CD4-positive, CD25-positive, alpha-beta regulatory T cell (primary cell): ENCODE measurements around the gene AHI1. TPM values are rescaled to one million over a fixed set of nuclear protein-coding genes. Genes with fewer than 3 reads are reported as not detected.
A peak's percentile ranks its signal among the peaks of the same experiment; 100 is the strongest.

Experiments used
- ATAC-seq, 2 donors: fragments of 150-1000 bp; cut with Tn5 transposase; one replicate each; pipeline ENCODE4 v1.10.0; 2021; ENCODE audit warnings: low read depth in 2 of 2, moderate number of reproducible peaks in 2 of 2, moderate library complexity in 1 of 2
- DNase-seq, 3 donors: peaks; one replicate each; pipeline versions ENCODE4 v3.0.0 to v3.0.0-alpha.2; 2012 to 2022; ENCODE audit warnings: mixed read lengths in 1 of 3
- H3K27ac ChIP-seq: one replicate; pipeline ENCODE4 v1.7.0; 2013; ENCODE audit warnings: mild to moderate bottlenecking, low read length; ENCODE audit not compliant: insufficient read depth, poor library complexity, severe bottlenecking
- H3K27me3 ChIP-seq: one replicate; pipeline ENCODE4 v1.7.0; 2013; ENCODE audit warnings: low read length; ENCODE audit not compliant: control insufficient read depth, insufficient read depth
- H3K36me3 ChIP-seq: one replicate; pipeline ENCODE4 v1.7.0; 2013; ENCODE audit warnings: mild to moderate bottlenecking, low read length, moderate library complexity; ENCODE audit not compliant: control insufficient read depth, insufficient read depth
- H3K4me1 ChIP-seq: 2 replicates; pipeline ENCODE4 v1.7.0; 2013; ENCODE audit warnings: mild to moderate bottlenecking, low read length; ENCODE audit not compliant: insufficient read depth, control insufficient read depth, poor library complexity, severe bottlenecking
- H3K4me3 ChIP-seq: one replicate; pipeline ENCODE4 v1.7.0; 2013; ENCODE audit warnings: low read depth, mild to moderate bottlenecking, low read length, moderate library complexity
- H3K9me3 ChIP-seq, 2 experiments: 1 replicate in 1 of 2; 2 replicates in 1 of 2; pipeline ENCODE4 v1.7.0; 2013; ENCODE audit warnings: low read length in 2 of 2, mild to moderate bottlenecking in 1 of 2, moderate library complexity in 1 of 2; ENCODE audit not compliant: control insufficient read depth in 2 of 2
- H3K27ac Mint-ChIP-seq, 3 donors: one replicate each; pipeline ENCODE4 v1.8.0; 2020 to 2022; ENCODE audit warnings: mild to moderate bottlenecking in 3 of 3, mixed read lengths in 3 of 3, moderate library complexity in 2 of 3
- H3K27me3 Mint-ChIP-seq: one replicate; pipeline ENCODE4 v1.8.0; 2022; ENCODE audit warnings: mild to moderate bottlenecking, mixed read lengths
- H3K36me3 Mint-ChIP-seq: one replicate; pipeline ENCODE4 v1.8.0; 2020; ENCODE audit warnings: mixed read lengths
- H3K4me1 Mint-ChIP-seq, 4 donors: one replicate each; pipeline ENCODE4 v1.8.0; 2020 to 2022; ENCODE audit warnings: mixed read lengths in 4 of 4, mild to moderate bottlenecking in 1 of 4
- H3K4me3 Mint-ChIP-seq, 4 donors: one replicate each; pipeline ENCODE4 v1.8.0; 2020 to 2022; ENCODE audit warnings: mild to moderate bottlenecking in 4 of 4, mixed read lengths in 4 of 4, moderate library complexity in 3 of 4
- H3K9me3 Mint-ChIP-seq, 7 donors: one replicate each; pipeline ENCODE4 v1.8.0; 2020 to 2022; ENCODE audit warnings: mixed read lengths in 7 of 7, mild to moderate bottlenecking in 3 of 7, moderate library complexity in 2 of 7
- polyA plus RNA-seq, 4 donors: library from polyadenylated mRNA; unstranded; fragments of 300-500 nt; fragmentation: Illumina TruSeq; gene quantifications; one replicate each; pipeline ENCODE4 v1.2.3, GENCODE V29; 2021
- total RNA-seq: library from RNA; stranded (reverse); gene quantifications from one replicate; pipeline ENCODE4 v1.2.3, GENCODE V29; 2022

AHI1 gene
- total and polyA plus RNA-seq, 5 donors from 2014 or later, result 1.3 to 12.9 (median 2.2) TPM

GRCh38 chr6:135418040-135418760, 79.3 kb downstream of the AHI1 start:
- Mint-ChIP-seq H3K36me3 (peaks cover 4% of the 10 kb centered on the region), H3K4me1 (peaks cover 0 to 4% (median 0%) of the 10 kb centered on the region in 4 donors), H3K9me3 (no peaks in the 10 kb centered on the region), H3K27ac (no peak overlapping the region), H3K27me3 (no peaks in the 10 kb centered on the region), H3K4me3 (no peak overlapping the region)
- no peaks in the 10 kb centered on the region for H3K27me3 ChIP-seq
- no peak for DNase-seq
- no peaks in the 10 kb centered on the region for H3K36me3 ChIP-seq
- no peak for ATAC-seq
- no peaks in the 10 kb centered on the region for H3K4me1 ChIP-seq
- H3K9me3 ChIP-seq, result no peaks in the 10 kb centered on the region
- H3K4me3 ChIP-seq, result no peak overlapping the region
- no peak overlapping the region for H3K27ac ChIP-seq

- H3K27ac ChIP-seq, result no peak overlapping the region
- H3K27me3 ChIP-seq, result no peaks in the 10 kb centered on the region
- no peak overlapping the region for H3K4me3 ChIP-seq
- no peaks in the 10 kb centered on the region for H3K4me1 ChIP-seq
- H3K36me3 ChIP-seq, result no peaks in the 10 kb centered on the region
- ATAC-seq (no peak), DNase-seq (no peak)
- Mint-ChIP-seq H3K36me3 (peaks cover 4% of the 10 kb centered on the region), H3K27me3 (no peaks in the 10 kb centered on the region), H3K4me1 (peaks cover 0 to 4% (median 0%) of the 10 kb centered on the region in 4 donors), H3K27ac (no peak overlapping the region), H3K4me3 (no peak overlapping the region), H3K9me3 (no peaks in the 10 kb centered on the region)
- H3K9me3 ChIP-seq, result no peaks in the 10 kb centered on the region
These were observed 84.8 kb downstream of the AHI1 start for GRCh38 chr6:135412761-135413160.

- Mint-ChIP-seq H3K4me3 (no peak overlapping the region), H3K4me1 (peaks cover 0 to 4% (median 0%) of the 10 kb centered on the region in 4 donors), H3K36me3 (peaks cover 4% of the 10 kb centered on the region), H3K9me3 (no peaks in the 10 kb centered on the region), H3K27me3 (no peaks in the 10 kb centered on the region), H3K27ac (no peak overlapping the region)
- H3K4me3 ChIP-seq, result no peak overlapping the region
- no peaks in the 10 kb centered on the region for H3K36me3 ChIP-seq
- H3K9me3 ChIP-seq, result no peaks in the 10 kb centered on the region
- DNase-seq, result no peak
- no peak overlapping the region for H3K27ac ChIP-seq
- no peaks in the 10 kb centered on the region for H3K4me1 ChIP-seq
- H3K27me3 ChIP-seq, result no peaks in the 10 kb centered on the region
- ATAC-seq, result no peak
These were observed 85.7 kb downstream of the AHI1 start for GRCh38 chr6:135411849-135412248.

GRCh38 chr6:135411339-135411738, 86.2 kb downstream of the AHI1 start:
- ATAC-seq (no peak), DNase-seq (peak in 1 of 3 donors; percentile 7)
- H3K4me1 ChIP-seq, result no peaks in the 10 kb centered on the region
- H3K4me1 Mint-ChIP-seq, result peaks cover 0 to 4% (median 0%) of the 10 kb centered on the region in 4 donors
- H3K9me3 ChIP-seq, result no peaks in the 10 kb centered on the region
- H3K27ac Mint-ChIP-seq, result no peak overlapping the region
- peaks cover 4% of the 10 kb centered on the region for H3K36me3 Mint-ChIP-seq
- no peaks in the 10 kb centered on the region for H3K36me3 ChIP-seq
- H3K4me3 ChIP-seq, result no peak overlapping the region
- no peaks in the 10 kb centered on the region for H3K9me3 Mint-ChIP-seq
- no peak overlapping the region for H3K4me3 Mint-ChIP-seq
- no peaks in the 10 kb centered on the region for H3K27me3 ChIP-seq
- no peak overlapping the region for H3K27ac ChIP-seq
- no peaks in the 10 kb centered on the region for H3K27me3 Mint-ChIP-seq

GRCh38 chr6:135410856-135411255, 86.7 kb downstream of the AHI1 start:
- H3K36me3 ChIP-seq, result no peaks in the 10 kb centered on the region
- DNase-seq (no peak), ATAC-seq (no peak)
- H3K4me1 Mint-ChIP-seq, result peaks cover 0 to 4% (median 0%) of the 10 kb centered on the region in 4 donors
- H3K4me3 Mint-ChIP-seq, result no peak overlapping the region
- H3K27ac ChIP-seq, result no peak overlapping the region
- H3K4me1 ChIP-seq, result no peaks in the 10 kb centered on the region
- H3K27me3 Mint-ChIP-seq, result no peaks in the 10 kb centered on the region
- no peak overlapping the region for H3K27ac Mint-ChIP-seq
- no peak overlapping the region for H3K4me3 ChIP-seq
- peaks cover 4% of the 10 kb centered on the region for H3K36me3 Mint-ChIP-seq
- no peaks in the 10 kb centered on the region for H3K27me3 ChIP-seq
- H3K9me3 ChIP-seq, result no peaks in the 10 kb centered on the region
- H3K9me3 Mint-ChIP-seq, result no peaks in the 10 kb centered on the region

GRCh38 chr6:135403584-135403983, 94.0 kb downstream of the AHI1 start:
- H3K27ac ChIP-seq, result no peak overlapping the region
- Mint-ChIP-seq H3K9me3 (no peaks in the 10 kb centered on the region), H3K4me1 (no peaks in the 10 kb centered on the region), H3K36me3 (peaks cover 4% of the 10 kb centered on the region), H3K27me3 (no peaks in the 10 kb centered on the region), H3K27ac (no peak overlapping the region), H3K4me3 (no peak overlapping the region)
- H3K27me3 ChIP-seq, result no peaks in the 10 kb centered on the region
- ATAC-seq, result no peak
- no peak overlapping the region for H3K4me3 ChIP-seq
- H3K36me3 ChIP-seq, result no peaks in the 10 kb centered on the region
- H3K9me3 ChIP-seq, result no peaks in the 10 kb centered on the region
- no peaks in the 10 kb centered on the region for H3K4me1 ChIP-seq
- no peak for DNase-seq

- Histone ChIP-seq H3K27ac (no peak overlapping the region), H3K36me3 (no peaks in the 10 kb centered on the region), H3K9me3 (no peaks in the 10 kb centered on the region), H3K27me3 (no peaks in the 10 kb centered on the region), H3K4me1 (no peaks in the 10 kb centered on the region), H3K4me3 (no peak overlapping the region)
- Mint-ChIP-seq H3K4me1 (no peaks in the 10 kb centered on the region), H3K27ac (no peak overlapping the region), H3K4me3 (no peak overlapping the region), H3K9me3 (no peaks in the 10 kb centered on the region), H3K36me3 (peaks cover 4% of the 10 kb centered on the region), H3K27me3 (no peaks in the 10 kb centered on the region)
- no peak for ATAC-seq
- DNase-seq, result no peak
These were observed 95.2 kb downstream of the AHI1 start for GRCh38 chr6:135402311-135402710.
